ENCODE results near the gene FGF19.

DNA sequence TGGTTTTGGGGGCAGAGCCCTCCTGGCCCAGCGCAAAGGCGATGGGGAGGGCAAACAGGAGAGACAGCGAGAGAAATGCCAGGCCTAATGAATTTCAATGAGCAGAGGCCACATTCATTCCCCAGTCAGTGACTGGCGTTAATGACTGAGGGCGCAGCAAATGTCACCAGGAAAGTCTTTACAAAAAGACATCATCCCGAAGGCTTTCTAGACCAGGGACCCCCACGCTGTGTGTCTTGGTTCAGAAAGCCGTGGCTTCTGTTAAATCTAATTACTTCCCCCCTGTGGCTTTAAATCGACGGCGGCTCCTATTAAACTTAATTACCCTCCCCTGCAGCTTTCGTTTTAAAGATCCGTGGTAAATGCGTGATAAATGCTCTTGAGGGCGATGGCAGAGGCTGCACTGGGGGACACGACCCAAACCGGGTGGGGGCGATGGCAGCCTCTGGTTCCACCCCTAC lies 1.6 kb upstream of the FGF19 start:
- TF ChIP-seq EZH2 (IDR thresholded peaks at IDR 0.05; ENCODE audit: insufficient read depth, poor library complexity, severe bottlenecking) (peak; percentile 54), EZH2phosphoT487 (IDR thresholded peaks at IDR 0.05; ENCODE audit: insufficient read depth, low read depth) (no peak)

Data from GM23248 (cell line).